OCI-LY7 (cell line): ENCODE results near the gene CHRNA7. TPM values are rescaled to one million over a fixed set of nuclear protein-coding genes. Genes with fewer than 3 reads are reported as not detected.
"Not testable (repeated sequence)": the region's sequence is repeated elsewhere in the genome, so short reads cannot be mapped to it uniquely, and the experiment has no call there.

ENCODE experiments used
- BruUV-seq: library from RNA; stranded (reverse); fragments of 400-500 nt; replicated peaks from 2 replicates; lab custom pipeline; 2021; lab: Mats Ljungman, UMichigan
- CTCF ChIA-PET: fragments of 300-600 bp; sonication (Branson Sonifier 250); formaldehyde crosslinking; loops from one replicate; lab custom pipeline; 2022; ENCODE audit warnings: antibody characterized with exemption; ENCODE audit not compliant: unreplicated experiment; lab: Charles Lee
- POLR2A ChIA-PET: fragments of 300-600 bp; sonication (Branson Sonifier 250); formaldehyde crosslinking; loops from one replicate; lab custom pipeline; 2022; ENCODE audit warnings: antibody characterized with exemption; lab: Charles Lee
- DNase-seq: peaks from one replicate; pipeline ENCODE4 v3.0.0-alpha.2; 2015; ENCODE audit warnings: low spot score
- H2AFZ ChIP-seq: fragments of 200-600 bp; sonication (generic), shearing (Covaris generic); 2 replicates; pipeline ENCODE4 v1.6.1; 2014; ENCODE audit warnings: mild to moderate bottlenecking, antibody characterized with exemption, low read length, moderate library complexity
- H3K27ac ChIP-seq: fragments of 200-600 bp; sonication (generic); 2 replicates; pipeline ENCODE4 v1.5.1; 2014; ENCODE audit warnings: mixed run types, low read depth, mild to moderate bottlenecking, moderate library complexity, low read length, inconsistent platforms; ENCODE audit not compliant: poor library complexity, severe bottlenecking
- H3K36me3 ChIP-seq: fragments of 200-600 bp; sonication (generic); 2 replicates; pipeline ENCODE4 v1.6.1; 2014; ENCODE audit warnings: mild to moderate bottlenecking, antibody characterized with exemption, low read length, moderate library complexity, mixed read lengths; ENCODE audit not compliant: insufficient read depth
- H3K4me1 ChIP-seq: fragments of 200-600 bp; sonication (generic); 2 replicates; pipeline ENCODE4 v1.5.1; 2014; ENCODE audit warnings: mild to moderate bottlenecking, low read length; ENCODE audit not compliant: insufficient read depth, poor library complexity, severe bottlenecking
- H3K4me2 ChIP-seq: fragments of 200-600 bp; sonication (generic); 2 replicates; pipeline ENCODE4 v1.6.1; 2014; ENCODE audit warnings: mild to moderate bottlenecking, low read length
- H3K4me3 ChIP-seq: fragments of 200-600 bp; sonication (generic); 2 replicates; pipeline ENCODE4 v1.5.1; 2014; ENCODE audit warnings: mild to moderate bottlenecking, low read depth, low read length; ENCODE audit not compliant: poor library complexity, severe bottlenecking
- H3K79me2 ChIP-seq: fragments of 200-600 bp; sonication (generic); 2 replicates; pipeline ENCODE4 v1.6.1; 2016; ENCODE audit warnings: low read depth, mild to moderate bottlenecking, low read length, moderate library complexity, mixed read lengths; ENCODE audit not compliant: insufficient read depth
- H3K9me2 ChIP-seq: fragments of 200-600 bp; sonication (generic); 2 replicates; pipeline ENCODE4 v1.6.1; 2016; ENCODE audit warnings: mild to moderate bottlenecking, low read length, mixed read lengths; ENCODE audit not compliant: insufficient read depth
- H3K9me3 ChIP-seq: fragments of 200-600 bp; sonication (generic); 2 replicates; pipeline ENCODE4 v1.6.1; 2014; ENCODE audit warnings: mild to moderate bottlenecking, mixed run types, low read length, mixed read lengths
- H4K20me1 ChIP-seq: fragments of 200-600 bp; sonication (generic); 2 replicates; pipeline ENCODE4 v1.6.1; 2014; ENCODE audit warnings: mild to moderate bottlenecking, antibody characterized with exemption, low read length, moderate library complexity, mixed read lengths; ENCODE audit not compliant: insufficient read depth
- intact Hi-C: fragments of 100-400 bp; cut with micrococcal nuclease; formaldehyde crosslinking; loops from one replicate; pipeline ENCODE4 v1.10.0; 2022; ENCODE audit not compliant: unreplicated experiment
- total RNA-seq, 2 experiments: library from RNA; depleted of rRNA in 1 of 2; stranded (reverse); fragments of >200 nt in 1 of 2; shearing (Covaris generic) in 1 of 2; gene quantifications; 2 replicates each; pipeline ENCODE4 v1.2.3, GENCODE V29; 2014 to 2022

The CHRNA7 gene
- total RNA-seq, 2 experiments from 2014 or later, result not detected

DNA sequence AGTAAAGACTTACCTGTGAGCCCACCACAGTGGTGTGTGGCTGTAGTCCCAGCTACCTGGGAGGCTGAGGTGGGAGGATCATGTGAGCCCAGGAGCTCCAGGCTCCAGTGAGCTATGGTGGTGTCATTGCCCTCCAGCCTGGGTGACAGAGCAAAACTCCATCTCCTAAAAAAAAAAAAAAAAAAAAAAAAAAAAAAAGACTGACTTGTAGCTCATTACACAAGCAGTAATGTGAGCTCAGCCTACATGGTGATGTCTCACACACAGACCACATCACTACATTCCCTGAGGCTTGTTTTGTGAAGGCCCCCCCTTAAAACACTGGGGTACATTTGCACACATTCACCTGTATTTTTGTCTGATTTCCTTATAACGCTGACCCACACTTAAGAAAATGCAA lies 134.4 kb downstream of the CHRNA7 start:
- BruUV-seq, H3K27ac ChIP-seq, POLR2A ChIA-PET, DNase-seq, H3K9me2 ChIP-seq, CTCF ChIA-PET, H3K4me1 ChIP-seq, H4K20me1 ChIP-seq, H2AFZ ChIP-seq, H3K36me3 ChIP-seq, H3K79me2 ChIP-seq, H3K4me2 ChIP-seq, intact Hi-C loops, H3K4me3 ChIP-seq, H3K9me3 ChIP-seq: not testable (repeated sequence)

DNA sequence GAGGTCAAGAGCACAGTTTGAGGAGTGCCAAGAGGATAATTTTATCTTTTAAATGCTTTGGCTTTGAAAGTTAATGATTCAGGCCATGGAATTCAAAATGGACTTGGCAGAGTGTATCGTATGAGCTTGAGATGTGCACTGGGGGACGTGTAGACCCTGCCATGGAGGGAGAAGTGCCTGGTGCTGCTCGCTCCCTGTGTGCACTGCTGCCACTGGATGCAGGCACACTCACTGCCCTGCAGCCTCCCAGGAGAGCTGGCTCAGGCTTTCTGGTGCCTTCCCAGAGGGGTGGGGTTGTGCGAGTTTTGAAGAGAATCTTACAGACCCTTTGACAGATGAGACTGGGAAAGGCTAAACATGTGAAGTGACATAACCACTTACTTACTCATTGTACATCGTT lies 135.5 kb downstream of the CHRNA7 start:
- POLR2A ChIA-PET, DNase-seq, H2AFZ ChIP-seq, H3K27ac ChIP-seq, H3K9me2 ChIP-seq, intact Hi-C loops, H3K36me3 ChIP-seq, H3K4me2 ChIP-seq, BruUV-seq, H3K4me3 ChIP-seq, CTCF ChIA-PET, H3K79me2 ChIP-seq, H3K4me1 ChIP-seq, H4K20me1 ChIP-seq, H3K9me3 ChIP-seq: not testable (repeated sequence)

DNA sequence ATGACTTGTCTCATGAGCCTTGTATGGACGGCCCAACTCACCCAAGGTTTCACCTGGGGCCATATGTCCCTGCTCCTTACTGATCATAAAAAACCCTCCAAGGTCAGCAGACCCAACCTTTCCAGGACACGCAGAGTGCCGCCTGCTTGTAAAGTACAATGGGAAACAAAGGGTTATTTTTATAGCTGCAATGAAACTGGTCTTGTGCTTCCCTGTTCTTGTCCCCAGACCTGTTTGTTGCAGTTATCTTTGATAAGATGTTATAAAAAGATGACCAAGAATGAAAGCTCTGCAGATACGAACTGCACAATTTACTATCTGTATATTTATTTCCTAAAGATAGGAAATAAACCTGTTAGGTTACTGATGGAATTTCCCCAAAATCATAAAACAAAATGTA lies 136.0 kb downstream of the CHRNA7 start:
- H3K4me1 ChIP-seq, H3K36me3 ChIP-seq, H3K4me2 ChIP-seq, H4K20me1 ChIP-seq, H2AFZ ChIP-seq, H3K4me3 ChIP-seq, CTCF ChIA-PET, H3K27ac ChIP-seq, H3K9me2 ChIP-seq, BruUV-seq, H3K9me3 ChIP-seq, intact Hi-C loops, DNase-seq, POLR2A ChIA-PET, H3K79me2 ChIP-seq: not testable (repeated sequence)

DNA sequence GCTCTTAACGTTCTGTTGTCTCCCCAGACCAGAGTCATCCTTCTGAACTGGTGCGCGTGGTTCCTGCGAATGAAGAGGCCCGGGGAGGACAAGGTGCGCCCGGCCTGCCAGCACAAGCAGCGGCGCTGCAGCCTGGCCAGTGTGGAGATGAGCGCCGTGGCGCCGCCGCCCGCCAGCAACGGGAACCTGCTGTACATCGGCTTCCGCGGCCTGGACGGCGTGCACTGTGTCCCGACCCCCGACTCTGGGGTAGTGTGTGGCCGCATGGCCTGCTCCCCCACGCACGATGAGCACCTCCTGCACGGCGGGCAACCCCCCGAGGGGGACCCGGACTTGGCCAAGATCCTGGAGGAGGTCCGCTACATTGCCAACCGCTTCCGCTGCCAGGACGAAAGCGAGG lies 137.6 kb downstream of the CHRNA7 start:
- H3K27ac ChIP-seq, H3K79me2 ChIP-seq, BruUV-seq, CTCF ChIA-PET, DNase-seq, H3K4me1 ChIP-seq, H3K4me3 ChIP-seq, H4K20me1 ChIP-seq, intact Hi-C loops, POLR2A ChIA-PET, H3K9me2 ChIP-seq, H2AFZ ChIP-seq, H3K9me3 ChIP-seq, H3K4me2 ChIP-seq, H3K36me3 ChIP-seq: not testable (repeated sequence)

DNA sequence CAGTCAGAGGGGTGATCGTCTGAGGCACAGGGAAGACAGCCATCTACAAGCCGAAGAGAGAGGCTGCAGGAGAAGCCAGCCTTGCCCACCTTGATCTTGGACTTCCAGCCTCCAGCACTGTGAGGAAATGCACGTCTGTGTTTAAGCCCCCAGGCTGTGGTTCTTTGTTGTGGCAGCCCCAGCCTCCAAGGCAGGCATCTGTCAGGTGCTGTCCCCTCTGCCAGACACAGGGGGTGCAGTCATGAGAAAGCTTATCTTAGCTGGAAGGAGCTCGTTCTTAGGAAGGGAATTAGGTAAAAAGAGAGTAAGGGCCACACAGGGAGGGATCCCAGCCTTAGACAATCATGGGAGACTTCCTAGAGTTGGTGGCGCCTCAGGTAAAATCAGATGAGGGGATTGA lies 150.3 kb downstream of the CHRNA7 start:
- H2AFZ ChIP-seq, BruUV-seq, CTCF ChIA-PET, DNase-seq, H3K4me1 ChIP-seq, H3K9me2 ChIP-seq, H4K20me1 ChIP-seq, H3K27ac ChIP-seq, H3K9me3 ChIP-seq, H3K79me2 ChIP-seq, POLR2A ChIA-PET, H3K36me3 ChIP-seq, H3K4me2 ChIP-seq, H3K4me3 ChIP-seq, intact Hi-C loops: not testable (repeated sequence)

DNA sequence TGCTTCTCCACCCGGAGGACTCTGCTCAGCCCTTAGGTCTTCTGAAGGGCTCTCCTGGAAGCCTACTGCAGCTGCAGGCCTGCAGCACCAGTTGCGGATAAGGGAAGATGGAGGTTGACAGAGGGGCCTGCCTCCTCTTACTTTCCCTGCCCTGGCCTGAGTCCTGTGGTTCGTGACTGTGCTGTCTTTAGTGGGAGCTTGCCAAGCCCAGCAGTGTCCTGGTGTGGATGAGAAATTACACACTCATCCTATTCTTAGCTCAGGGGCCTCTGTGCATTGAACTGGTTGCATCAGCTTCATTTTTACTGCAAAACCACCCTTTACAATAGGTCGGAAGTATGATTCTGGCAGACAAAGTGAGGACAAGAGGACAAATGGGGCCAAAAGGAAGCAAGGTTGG lies 163.5 kb downstream of the CHRNA7 start:
- H3K36me3 ChIP-seq, H3K4me2 ChIP-seq, H3K4me3 ChIP-seq, H3K9me2 ChIP-seq, POLR2A ChIA-PET, H4K20me1 ChIP-seq, BruUV-seq, H3K79me2 ChIP-seq, H2AFZ ChIP-seq, CTCF ChIA-PET, intact Hi-C loops, H3K4me1 ChIP-seq, DNase-seq, H3K9me3 ChIP-seq, H3K27ac ChIP-seq: not testable (repeated sequence)

DNA sequence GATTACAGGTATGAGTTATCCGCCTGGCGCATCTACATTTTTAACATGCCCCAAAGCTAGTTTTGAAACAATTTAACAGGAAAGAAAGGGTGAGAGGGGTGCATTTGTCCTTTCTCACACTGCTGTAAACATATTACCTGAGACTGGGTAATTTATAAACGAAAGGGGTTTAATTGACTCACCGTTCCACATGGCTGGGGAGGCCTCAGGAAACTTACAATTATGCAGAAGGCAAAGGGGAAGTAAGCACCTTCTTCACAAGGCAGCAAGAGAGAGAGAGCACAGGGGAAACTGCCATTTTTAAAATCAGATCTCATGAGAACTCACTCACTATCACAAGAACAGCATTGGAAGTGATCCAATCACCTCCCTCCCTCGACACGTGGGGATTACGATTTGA lies 165.9 kb downstream of the CHRNA7 start:
- H3K27ac ChIP-seq, H3K79me2 ChIP-seq, H3K9me3 ChIP-seq, BruUV-seq, DNase-seq, intact Hi-C loops, H3K9me2 ChIP-seq, H4K20me1 ChIP-seq, H3K4me3 ChIP-seq, H3K4me1 ChIP-seq, H3K36me3 ChIP-seq, H3K4me2 ChIP-seq, POLR2A ChIA-PET, CTCF ChIA-PET, H2AFZ ChIP-seq: not testable (repeated sequence)
